Naive B cell (primary cell): ENCODE measurements around the gene PBX4. TPM values are rescaled to one million over a fixed set of nuclear protein-coding genes. Genes with fewer than 3 reads are reported as not detected.
A peak's percentile ranks its signal among the peaks of the same experiment; 100 is the strongest.

Experiments used
- ATAC-seq, 2 donors: fragments of 150-1000 bp; cut with Tn5 transposase; 2 replicates each; pipeline ENCODE4 v1.10.0; 2021; ENCODE audit warnings: low read depth in 2 of 2, mild to moderate bottlenecking in 2 of 2, moderate library complexity in 2 of 2
- DNase-seq: peaks from one replicate; pipeline ENCODE4 v3.0.0; 2022
- H3K27ac Mint-ChIP-seq, 6 donors: one replicate each; pipeline ENCODE4 v1.8.0; 2020 to 2022; ENCODE audit warnings: mild to moderate bottlenecking in 6 of 6, mixed read lengths in 6 of 6, moderate library complexity in 5 of 6, inconsistent platforms in 2 of 6
- H3K27me3 Mint-ChIP-seq, 3 donors: one replicate each; pipeline ENCODE4 v1.8.0; 2021 to 2022; ENCODE audit warnings: mixed read lengths in 3 of 3, mild to moderate bottlenecking in 1 of 3
- H3K36me3 Mint-ChIP-seq, 2 donors: one replicate each; pipeline ENCODE4 v1.8.0; 2020 to 2022; ENCODE audit warnings: mixed read lengths in 2 of 2, inconsistent platforms in 1 of 2, mild to moderate bottlenecking in 1 of 2
- H3K4me1 Mint-ChIP-seq, 3 donors: one replicate each; pipeline ENCODE4 v1.8.0; 2020 to 2022; ENCODE audit warnings: mixed read lengths in 3 of 3, inconsistent platforms in 1 of 3, mild to moderate bottlenecking in 1 of 3, moderate library complexity in 1 of 3
- H3K4me3 Mint-ChIP-seq, 8 donors: one replicate each; pipeline ENCODE4 v1.8.0; 2020 to 2022; ENCODE audit warnings: mild to moderate bottlenecking in 8 of 8, mixed read lengths in 8 of 8, moderate library complexity in 8 of 8, inconsistent platforms in 2 of 8
- H3K9me3 Mint-ChIP-seq, 7 donors: one replicate each; pipeline ENCODE4 v1.8.0; 2020 to 2022; ENCODE audit warnings: mixed read lengths in 7 of 7, mild to moderate bottlenecking in 5 of 7, inconsistent platforms in 2 of 7, moderate library complexity in 1 of 7
- polyA plus RNA-seq, 6 donors: library from polyadenylated mRNA; unstranded; fragments of 300-500 nt; fragmentation: Illumina TruSeq; gene quantifications; one replicate each; pipeline ENCODE4 v1.2.3, GENCODE V29; 2021; ENCODE audit warnings: low read depth in 6 of 6

The PBX4 gene
- polyA plus RNA-seq, 6 donors from 2014 or later, result 0.26 to 0.31 TPM; not detected in 4

- peak; percentile 88 for DNase-seq
- Mint-ChIP-seq H3K36me3 (peaks cover 0 to 16% of the 10 kb centered on the region in 2 donors), H3K9me3 (no peaks in the 10 kb centered on the region), H3K27me3 (no peaks in the 10 kb centered on the region), H3K27ac (peak within 1 kb of the TSS; percentile 94 to 100 (median 98)), H3K4me3 (peak within 1 kb of the TSS; percentile 90 to 100 (median 100)), H3K4me1 (peaks cover 17 to 37% (median 22%) of the 10 kb centered on the region in 3 donors)
- peak; percentile 88 to 89 for ATAC-seq
Measured at GRCh38 chr19:19643158-19644053, 24.9 kb upstream of the PBX4 start, which contains the start of gene GMIP. Gene GMIP (minus strand): TSS chr19:19643657. CDS start chr19:19643529, 128 bp downstream.

GRCh38 chr19:19642506-19643157 is 24.1 kb upstream of the PBX4 start:
- H3K27ac Mint-ChIP-seq, result peak overlapping the region; percentile 94 to 100 (median 98)
- H3K36me3 Mint-ChIP-seq, result peaks cover 0 to 20% of the 10 kb centered on the region in 2 donors
- peaks cover 20 to 37% (median 22%) of the 10 kb centered on the region in 3 donors for H3K4me1 Mint-ChIP-seq
- H3K9me3 Mint-ChIP-seq, result no peaks in the 10 kb centered on the region
- peak overlapping the region; percentile 90 to 100 (median 100) for H3K4me3 Mint-ChIP-seq
- ATAC-seq, result peak; percentile 3 to 8
- no peaks in the 10 kb centered on the region for H3K27me3 Mint-ChIP-seq
- DNase-seq, result no peak

GRCh38 chr19:19637523-19638251 is 19.2 kb upstream of the PBX4 start:
- H3K27ac Mint-ChIP-seq, result no peak overlapping the region

GRCh38 chr19:19637186-19637522 is 18.7 kb upstream of the PBX4 start:
- peaks cover 18 to 36% of the 10 kb centered on the region in 2 donors for H3K36me3 Mint-ChIP-seq

More at GRCh38 chr19:19637523-19638251, 19.2 kb upstream of the PBX4 start:
- Mint-ChIP-seq H3K9me3 (no peaks in the 10 kb centered on the region), H3K27me3 (no peaks in the 10 kb centered on the region), H3K4me1 (peaks cover 24 to 43% (median 29%) of the 10 kb centered on the region in 3 donors), H3K4me3 (no peak overlapping the region), H3K36me3 (peaks cover 15 to 38% of the 10 kb centered on the region in 2 donors)
- ATAC-seq (no peak), DNase-seq (no peak)

GRCh38 chr19:19636573-19637185 is 18.2 kb upstream of the PBX4 start:
- ATAC-seq (no peak), DNase-seq (no peak)
- no peaks in the 10 kb centered on the region for H3K9me3 Mint-ChIP-seq
- peaks cover 14 to 34% (median 20%) of the 10 kb centered on the region in 3 donors for H3K4me1 Mint-ChIP-seq
- peak overlapping the region in 1 of 8 donors; percentile 29 for H3K4me3 Mint-ChIP-seq
- H3K27ac Mint-ChIP-seq, result peak overlapping the region in 1 of 6 donors; percentile 57
- H3K36me3 Mint-ChIP-seq, result peaks cover 18 to 36% of the 10 kb centered on the region in 2 donors
- no peaks in the 10 kb centered on the region for H3K27me3 Mint-ChIP-seq

More at GRCh38 chr19:19637186-19637522, 18.7 kb upstream of the PBX4 start:
- H3K27me3 Mint-ChIP-seq, result no peaks in the 10 kb centered on the region
- no peaks in the 10 kb centered on the region for H3K9me3 Mint-ChIP-seq
- H3K27ac Mint-ChIP-seq, result no peak overlapping the region
- DNase-seq (no peak), ATAC-seq (no peak)
- peaks cover 19 to 39% (median 24%) of the 10 kb centered on the region in 3 donors for H3K4me1 Mint-ChIP-seq
- no peak overlapping the region for H3K4me3 Mint-ChIP-seq

- Mint-ChIP-seq H3K36me3 (peaks cover 18 to 36% of the 10 kb centered on the region in 2 donors), H3K4me3 (peak overlapping the region in 1 of 8 donors; percentile 47), H3K9me3 (no peaks in the 10 kb centered on the region), H3K27ac (peak overlapping the region in 3 of 6 donors; percentile 47 to 60 (median 51)), H3K27me3 (no peaks in the 10 kb centered on the region), H3K4me1 (peaks cover 13 to 34% (median 20%) of the 10 kb centered on the region in 3 donors)
- DNase-seq (no peak), ATAC-seq (no peak)
Measured at GRCh38 chr19:19635313-19635702, 16.8 kb upstream of the PBX4 start.

- Mint-ChIP-seq H3K4me3 (peak overlapping the region in 2 of 8 donors; percentile 24 to 25), H3K27ac (peak overlapping the region in 3 of 6 donors; percentile 42 to 91 (median 60)), H3K9me3 (no peaks in the 10 kb centered on the region), H3K36me3 (peaks cover 18 to 36% of the 10 kb centered on the region in 2 donors), H3K4me1 (peaks cover 8 to 34% (median 20%) of the 10 kb centered on the region in 3 donors), H3K27me3 (no peaks in the 10 kb centered on the region)
- DNase-seq (no peak), ATAC-seq (no peak)
Measured at GRCh38 chr19:19634516-19635312, 16.2 kb upstream of the PBX4 start.

GRCh38 chr19:19633711-19634515 is 15.4 kb upstream of the PBX4 start:
- peak overlapping the region in 2 of 6 donors; percentile 53 to 91 for H3K27ac Mint-ChIP-seq
- no peaks in the 10 kb centered on the region for H3K27me3 Mint-ChIP-seq
- H3K4me1 Mint-ChIP-seq, result peaks cover 5 to 35% (median 20%) of the 10 kb centered on the region in 3 donors
- peaks cover 18 to 36% of the 10 kb centered on the region in 2 donors for H3K36me3 Mint-ChIP-seq
- no peaks in the 10 kb centered on the region for H3K9me3 Mint-ChIP-seq
- no peak for ATAC-seq
- no peak for DNase-seq
- peak overlapping the region in 1 of 8 donors; percentile 57 for H3K4me3 Mint-ChIP-seq

- ATAC-seq (no peak), DNase-seq (no peak)
- Mint-ChIP-seq H3K36me3 (peaks cover 18 to 29% of the 10 kb centered on the region in 2 donors), H3K9me3 (no peaks in the 10 kb centered on the region), H3K4me3 (peak overlapping the region in 1 of 8 donors; percentile 57), H3K4me1 (peaks cover 8 to 41% (median 21%) of the 10 kb centered on the region in 3 donors), H3K27ac (peak overlapping the region in 3 of 6 donors; percentile 29 to 88 (median 62)), H3K27me3 (no peaks in the 10 kb centered on the region)
Measured at GRCh38 chr19:19632661-19633060, 14.2 kb upstream of the PBX4 start.

- ATAC-seq (no peak), DNase-seq (no peak)
- no peaks in the 10 kb centered on the region for H3K27me3 Mint-ChIP-seq
- no peaks in the 10 kb centered on the region for H3K9me3 Mint-ChIP-seq
- H3K36me3 Mint-ChIP-seq, result peaks cover 18 to 29% of the 10 kb centered on the region in 2 donors
- H3K4me1 Mint-ChIP-seq, result peaks cover 19 to 54% (median 31%) of the 10 kb centered on the region in 3 donors
- peak overlapping the region in 3 of 8 donors; percentile 12 to 84 (median 30) for H3K4me3 Mint-ChIP-seq
- H3K27ac Mint-ChIP-seq, result no peak overlapping the region
Measured at GRCh38 chr19:19631346-19631745, 12.9 kb upstream of the PBX4 start.

GRCh38 chr19:19630426-19630825 is 11.9 kb upstream of the PBX4 start:
- peaks cover 18 to 25% of the 10 kb centered on the region in 2 donors for H3K36me3 Mint-ChIP-seq
- H3K4me1 Mint-ChIP-seq, result peaks cover 20 to 52% (median 27%) of the 10 kb centered on the region in 3 donors
- no peak for DNase-seq
- no peaks in the 10 kb centered on the region for H3K9me3 Mint-ChIP-seq
- no peaks in the 10 kb centered on the region for H3K27me3 Mint-ChIP-seq
- peak overlapping the region in 5 of 8 donors; percentile 14 to 84 (median 69) for H3K4me3 Mint-ChIP-seq
- ATAC-seq, result no peak
- H3K27ac Mint-ChIP-seq, result no peak overlapping the region
